SU-DHL-6 (cell line): ENCODE data around the gene PTPRN2.

Experiments
- CTCF ChIP-seq: fragments of 200-600 bp; sonication (generic); IDR thresholded peaks from one replicate; pipeline ENCODE4 v1.5.1; 2017; ENCODE audit warnings: antibody characterized with exemption, mild to moderate bottlenecking, low read length, moderate library complexity; ENCODE audit not compliant: insufficient read depth, poor library complexity, severe bottlenecking
- EZH2phosphoT487 ChIP-seq: fragments of 200-600 bp; sonication (generic), shearing (Covaris generic); conservative IDR thresholded peaks from 2 replicates; pipeline ENCODE4 v1.6.1; 2018; ENCODE audit warnings: mild to moderate bottlenecking, antibody characterized with exemption, low read length, moderate library complexity, mixed read lengths

- TF ChIP-seq CTCF (no peak), EZH2phosphoT487 (no peak)
Observed at GRCh38 chr7:157662110-157662791, 925.4 kb downstream of the PTPRN2 start.
